H4 (cell line): ENCODE data around the gene PEPD. TPM values are rescaled to one million over a fixed set of nuclear protein-coding genes. Genes with fewer than 3 reads are reported as not detected.

Experiments used
- DNase-seq: peaks from one replicate; pipeline ENCODE4 v3.0.0-alpha.2; 2015; ENCODE audit warnings: low spot score
- total RNA-seq: library from RNA; depleted of rRNA; stranded (reverse); fragments of >200 nt; shearing (Covaris generic); gene quantifications from 2 replicates; pipeline ENCODE4 v1.2.3, GENCODE V29; 2014

The PEPD gene
- total RNA-seq, 1 experiment from 2014 or later, result 62.7 TPM

DNA sequence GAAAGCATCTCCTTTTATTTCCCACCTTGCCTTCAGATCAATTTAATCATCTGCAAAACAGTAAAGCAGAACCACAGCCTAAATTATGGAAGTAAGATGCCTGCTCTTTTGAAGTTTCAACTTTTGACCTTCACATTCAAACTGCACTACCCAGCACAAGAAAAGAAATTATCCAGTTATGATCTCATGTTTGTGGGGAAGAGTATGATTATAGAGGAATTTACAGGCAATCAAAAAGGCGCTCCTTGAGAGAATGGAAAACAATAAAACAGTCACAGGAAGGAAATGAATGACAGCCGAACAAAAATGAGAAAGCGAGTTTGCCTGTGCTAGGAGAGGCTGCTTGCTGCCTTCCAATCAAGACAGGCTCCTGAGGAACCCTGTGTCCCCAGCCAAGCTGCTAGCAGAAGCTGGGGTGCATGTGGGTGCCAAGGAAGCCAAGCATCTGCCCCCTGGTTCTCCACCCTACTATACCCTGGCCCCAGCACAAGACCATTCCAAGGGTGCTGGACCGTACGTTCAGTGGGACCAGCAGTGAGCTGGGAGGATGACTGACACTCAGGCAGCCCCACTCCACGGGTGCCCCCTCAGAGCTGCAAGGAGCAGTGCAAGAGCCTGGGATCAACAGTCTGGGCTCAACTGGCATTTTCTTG, 47.8 kb downstream of the PEPD start:
- no peak for DNase-seq

GRCh38 chr19:33472691-33473652, 48.6 kb downstream of the PEPD start:
- peak; percentile 81 for DNase-seq

- no peak for DNase-seq
Observed at GRCh38 chr19:33472226-33472625, 49.4 kb downstream of the PEPD start.

DNA sequence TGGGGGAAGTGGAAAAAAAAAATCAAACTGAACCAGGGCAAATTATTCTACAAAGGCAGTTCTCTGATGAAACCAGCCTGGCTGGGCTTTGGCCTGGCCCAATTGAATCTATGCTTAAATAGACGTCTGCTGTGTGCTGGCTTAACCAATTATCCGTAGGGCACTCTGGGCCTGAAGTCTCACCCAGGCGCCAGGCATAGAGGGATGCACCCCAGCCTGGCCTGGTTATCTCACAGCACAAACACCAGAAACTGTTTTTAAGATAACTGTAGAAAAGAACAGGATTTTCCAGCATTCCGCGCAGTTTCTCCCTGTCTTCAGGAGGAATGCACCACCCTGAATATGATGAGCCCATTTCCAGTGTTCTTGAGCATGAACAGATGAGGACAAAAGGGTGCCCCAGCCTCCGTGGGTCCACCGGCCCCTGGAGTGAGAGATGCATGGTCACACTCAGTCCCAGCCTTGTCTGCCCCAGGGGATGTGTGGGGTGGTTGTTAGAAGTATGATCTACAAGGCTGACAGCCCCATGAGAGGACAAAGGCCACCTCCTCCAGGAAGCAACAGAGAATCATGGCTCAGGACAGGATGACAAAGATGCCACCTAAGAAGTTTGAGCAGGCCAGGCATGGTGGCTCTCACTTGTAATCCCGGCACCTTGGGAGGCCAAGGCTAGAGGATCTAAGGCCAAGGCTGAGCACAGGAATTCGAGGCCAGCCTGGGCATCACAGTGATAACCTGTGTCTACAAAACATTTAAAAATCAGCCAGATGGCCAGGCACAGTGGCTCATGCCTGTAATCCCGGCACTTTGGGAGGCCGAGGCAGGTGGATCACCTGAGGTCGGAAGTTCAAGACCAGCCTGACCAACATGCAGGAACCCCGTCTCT, 50.2 kb downstream of the PEPD start:
- no peak for DNase-seq

DNA sequence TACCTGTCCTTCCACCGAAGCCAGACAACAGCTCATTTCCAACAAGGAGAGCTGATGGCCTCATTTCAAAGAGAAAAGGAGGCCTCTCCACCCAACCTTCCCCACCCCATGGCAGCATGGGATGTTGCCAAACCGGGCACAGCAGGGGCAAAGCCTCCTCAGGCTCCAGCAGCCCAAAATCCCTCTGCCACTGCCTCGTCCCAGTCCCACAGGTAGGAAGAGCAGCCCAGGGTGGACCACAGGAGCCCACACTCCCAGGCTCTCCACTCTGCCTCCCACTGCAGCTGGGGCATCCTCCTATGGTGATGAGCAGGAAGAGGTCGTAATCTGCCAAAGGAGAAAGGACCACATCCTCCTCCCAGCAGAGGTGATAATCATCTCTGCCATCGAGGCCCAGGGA, 50.9 kb downstream of the PEPD start:
- no peak for DNase-seq

DNA sequence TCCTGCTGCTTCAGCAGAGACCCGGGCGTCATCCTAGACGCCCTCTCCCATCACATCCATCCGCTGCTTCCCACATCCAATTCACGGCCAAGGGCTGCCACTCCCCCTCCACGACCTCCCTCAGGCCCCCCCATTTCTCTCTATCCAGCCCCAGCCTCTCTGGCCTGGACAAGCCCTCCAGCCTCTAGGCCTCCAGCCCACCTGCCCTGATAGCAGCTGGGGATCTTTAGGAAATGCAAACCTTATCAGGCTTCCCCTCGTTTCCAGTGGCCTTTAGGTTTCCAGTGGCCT, 51.6 kb downstream of the PEPD start:
- no peak for DNase-seq

GRCh38 chr19:33469171-33470039, 52.2 kb downstream of the PEPD start:
- no peak for DNase-seq

GRCh38 chr19:33468361-33469170, 53.0 kb downstream of the PEPD start:
- peak; percentile 73 for DNase-seq

GRCh38 chr19:33467851-33468250, 53.7 kb downstream of the PEPD start:
- no peak for DNase-seq

GRCh38 chr19:33465834-33466233, 55.8 kb downstream of the PEPD start:
- DNase-seq, result no peak

DNA sequence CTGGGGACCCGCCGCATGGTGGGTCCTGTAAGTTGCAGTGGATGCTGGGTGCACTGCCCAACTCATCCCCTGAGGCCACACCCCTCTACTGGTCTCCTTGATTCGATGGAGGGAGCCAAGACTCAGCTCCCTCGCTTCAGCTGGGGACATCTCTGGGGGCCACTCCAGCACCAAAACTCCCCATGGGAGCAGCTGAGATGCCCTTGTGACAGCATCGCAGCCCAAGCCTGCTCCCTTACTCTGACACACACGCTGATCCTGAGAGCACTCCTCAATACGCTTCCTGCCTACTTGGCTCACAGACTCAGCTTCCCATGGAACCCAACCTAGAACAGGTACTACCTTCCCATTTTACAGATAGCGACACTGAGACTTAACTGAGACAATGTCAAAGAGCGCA, 56.2 kb downstream of the PEPD start:
- no peak for DNase-seq

DNA sequence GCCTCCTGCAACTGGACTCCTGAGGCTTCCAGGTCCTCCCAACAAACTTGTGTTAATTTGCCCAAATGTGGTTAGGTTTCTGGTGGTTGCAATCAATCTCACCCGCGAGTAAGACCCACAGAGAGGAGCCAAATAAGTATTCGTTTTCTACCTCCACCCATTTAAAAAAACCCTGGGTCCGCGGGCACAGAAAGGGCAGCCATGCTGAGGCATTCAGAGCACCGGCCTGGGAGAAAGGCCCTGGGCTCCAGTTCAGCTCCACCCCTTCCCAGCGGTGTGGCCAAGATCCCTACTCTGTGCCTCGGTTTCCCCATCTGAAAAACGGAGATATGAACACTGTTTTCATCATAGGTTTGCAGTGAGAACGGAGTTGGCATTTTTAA, 56.9 kb downstream of the PEPD start:
- DNase-seq, result no peak

DNA sequence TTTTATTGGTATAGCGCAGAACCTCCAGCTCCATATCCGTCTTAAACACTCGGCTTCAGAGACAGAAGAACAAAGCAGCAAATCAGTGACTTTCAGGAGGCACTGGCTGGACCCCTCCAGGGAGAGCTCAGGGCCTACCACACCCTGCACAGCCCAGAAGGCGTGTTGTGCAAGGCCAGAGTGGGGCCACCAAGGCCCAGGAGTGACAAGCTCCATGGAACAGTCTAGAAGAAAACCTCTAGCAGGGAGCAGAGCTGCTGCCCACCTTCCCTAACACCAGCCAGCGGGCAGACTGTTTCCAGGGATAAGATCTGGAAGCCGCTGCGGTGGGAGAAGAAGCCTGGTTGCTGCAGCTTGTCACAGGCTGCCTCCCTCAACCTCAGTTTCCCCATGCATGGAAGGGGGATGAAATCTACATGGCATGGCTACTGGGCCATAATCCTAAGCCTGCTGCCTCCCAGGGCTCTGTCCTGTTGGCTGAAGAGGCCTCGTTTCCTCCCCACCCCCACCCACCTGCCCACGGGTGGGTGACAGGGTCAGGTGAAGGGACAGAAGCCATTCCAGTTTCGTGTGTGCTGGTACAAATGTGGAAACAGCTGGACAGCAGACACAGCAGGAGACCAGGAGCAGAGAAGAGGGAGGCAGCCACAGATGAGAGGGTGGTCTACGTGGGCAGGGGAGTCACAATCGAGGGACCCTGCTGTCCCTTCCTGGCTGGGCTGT, 57.4 kb downstream of the PEPD start:
- DNase-seq, result no peak

DNA sequence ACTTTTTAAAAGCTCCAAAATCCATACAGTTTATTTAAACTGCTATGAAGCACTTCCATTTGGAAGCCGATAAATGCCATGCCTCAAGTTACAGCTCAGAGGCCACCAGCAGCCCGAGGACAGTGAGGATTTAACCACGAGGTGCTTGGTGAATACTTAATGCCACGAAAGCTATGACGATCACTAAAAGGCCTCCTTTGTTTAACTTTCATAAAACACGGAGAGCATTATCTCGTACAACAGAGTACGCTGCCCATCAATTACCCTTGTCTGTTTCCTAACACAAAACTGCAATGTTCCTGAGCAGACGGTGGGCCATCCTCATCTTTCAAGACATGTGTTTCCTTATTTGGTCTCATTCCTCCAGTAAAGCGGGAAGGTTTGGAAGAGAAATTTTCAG, 58.4 kb downstream of the PEPD start:
- no peak for DNase-seq

- DNase-seq, result no peak
Observed at GRCh38 chr19:33462112-33462791, 59.3 kb downstream of the PEPD start.

DNA sequence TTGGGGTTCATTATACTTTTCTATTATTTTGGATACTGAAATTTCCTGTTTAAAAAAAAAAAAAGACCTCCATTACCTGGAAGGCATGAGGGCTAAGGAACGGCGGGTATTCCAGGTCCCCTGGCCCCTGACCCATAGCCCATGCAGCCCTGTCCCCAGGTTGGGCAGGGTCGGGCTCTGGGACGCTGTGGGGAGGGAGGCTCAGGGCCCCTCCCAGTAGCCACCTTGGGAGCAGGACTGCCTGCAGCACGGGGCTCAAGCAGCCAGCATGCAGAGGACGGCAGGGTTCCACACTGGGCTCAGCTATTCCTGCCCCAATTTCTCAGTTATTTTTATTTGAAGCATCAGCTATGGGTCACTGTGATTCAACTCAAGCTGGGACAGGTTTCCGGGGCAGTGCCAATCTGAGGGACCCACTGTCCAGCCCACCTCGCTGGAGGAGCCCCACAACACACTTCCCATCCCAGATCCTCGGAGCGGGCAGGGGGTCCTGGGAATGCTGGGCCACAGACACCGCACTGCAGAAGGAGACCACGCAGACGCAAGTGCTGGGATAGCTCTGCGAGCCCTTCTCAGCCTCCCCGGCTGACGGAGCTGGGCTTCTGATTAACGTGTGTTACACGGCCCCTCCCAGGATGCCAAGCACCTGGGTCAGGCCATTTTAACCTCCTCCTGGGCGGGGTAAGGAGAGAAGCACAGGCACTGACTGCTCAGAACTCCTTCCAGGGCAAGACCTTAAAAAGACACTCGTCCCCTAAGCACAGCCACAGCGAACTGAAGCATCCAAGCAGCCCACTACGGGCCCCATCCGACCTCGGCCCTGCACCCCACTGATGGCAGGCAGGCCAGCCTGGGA, 60.1 kb downstream of the PEPD start:
- DNase-seq, result no peak

DNA sequence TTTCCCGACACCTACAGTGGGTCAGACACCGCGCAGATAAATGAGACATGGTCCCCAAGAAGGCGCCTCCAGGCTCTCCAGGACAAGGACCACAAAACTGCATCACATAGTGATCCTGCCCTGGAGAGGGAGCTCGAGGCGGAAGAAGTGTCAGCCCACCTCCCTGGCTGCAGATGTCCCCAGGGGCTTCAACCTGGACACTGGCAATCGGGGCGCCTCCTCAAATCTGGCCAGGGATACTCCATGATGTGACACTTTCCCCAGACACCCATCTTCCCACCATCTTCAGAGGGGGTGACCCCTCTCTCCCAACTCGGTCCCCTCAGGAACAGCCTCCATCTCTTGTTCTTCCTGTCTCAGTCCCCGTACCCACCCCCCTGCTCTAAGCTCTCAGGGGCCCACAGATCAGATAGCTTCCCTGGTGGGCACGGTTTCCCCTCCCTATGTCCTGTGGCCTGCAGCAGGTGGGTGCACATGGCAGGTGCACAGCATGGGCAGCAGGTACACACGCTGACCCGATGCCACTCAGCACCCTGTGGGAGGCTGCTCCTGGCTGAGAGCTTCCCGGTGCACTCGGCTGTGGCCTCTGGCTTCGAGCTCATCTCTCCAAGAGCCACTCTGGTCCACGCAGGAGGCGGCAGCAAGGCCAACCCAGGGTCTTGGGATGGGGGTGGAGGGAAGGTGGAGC, 61.2 kb downstream of the PEPD start:
- DNase-seq, result no peak
